Gastrocnemius medialis (tissue), 4 donors: ENCODE measurements around the gene MRPS2.

Experiments used
- CTCF ChIP-seq, 5 experiments: fragments of 450-650 bp in 3 of 5; fragments of 200-600 bp in 2 of 5; sonication (generic) in 2 of 5; IDR thresholded peaks in 4 of 5; conservative IDR thresholded peaks in 1 of 5; 1 replicate in 4 of 5; 2 replicates in 1 of 5; pipeline ENCODE4 v1.5.1; 2016 to 2019; ENCODE audit warnings: antibody characterized with exemption in 5 of 5, mild to moderate bottlenecking in 3 of 5, moderate library complexity in 3 of 5
- POLR2A ChIP-seq, 2 donors: fragments of 450-650 bp; IDR thresholded peaks; one replicate each; pipeline ENCODE4 v1.6.1; 2017; ENCODE audit warnings: antibody characterized with exemption in 2 of 2, mild to moderate bottlenecking in 2 of 2, moderate library complexity in 2 of 2

GRCh38 chr9:135503371-135504261 is 3.1 kb downstream of the MRPS2 start:
- TF ChIP-seq CTCF (IDR thresholded peaks at IDR 0.05 in 4 of 5, conservative IDR thresholded peaks at IDR 0.05 in 1 of 5): no peak
- TF ChIP-seq POLR2A (IDR thresholded peaks at IDR 0.05): no peak
